WTC11 (cell line): ENCODE data around the gene TMEM31. TPM values are rescaled to one million over a fixed set of nuclear protein-coding genes. Genes with fewer than 3 reads are reported as not detected.

Experiments
- ATAC-seq: fragments of 200-7000 bp; cut with Tn5 transposase; 2 replicates; pipeline ENCODE4 v1.10.0; 2021; ENCODE audit warnings: mild to moderate bottlenecking, moderate library complexity
- CTCF ChIA-PET: fragments of 300-600 bp; sonication (Branson Sonifier 250); formaldehyde crosslinking; loops from one replicate; lab custom pipeline; 2021; ENCODE audit warnings: antibody characterized with exemption; lab: Charles Lee
- POLR2A ChIA-PET: fragments of 350-600 bp; sonication (Branson Sonifier 250); formaldehyde crosslinking; loops from one replicate; lab custom pipeline; 2021; ENCODE audit warnings: antibody characterized with exemption; lab: Charles Lee
- DNase-seq: peaks from one replicate; pipeline ENCODE4 v3.0.0; 2021; ENCODE audit warnings: low spot score
- H3K27ac Mint-ChIP-seq: 2 replicates; pipeline ENCODE4 v1.8.0; 2021; ENCODE audit warnings: mixed read lengths
- H3K27me3 Mint-ChIP-seq: 2 replicates; pipeline ENCODE4 v1.8.0; 2021; ENCODE audit warnings: low read depth, mild to moderate bottlenecking, moderate library complexity, mixed read lengths
- H3K36me3 Mint-ChIP-seq: 2 replicates; pipeline ENCODE4 v1.8.0; 2021; ENCODE audit warnings: mixed read lengths
- H3K4me1 Mint-ChIP-seq: 2 replicates; pipeline ENCODE4 v1.8.0; 2022; ENCODE audit warnings: mixed read lengths
- H3K4me3 Mint-ChIP-seq: 2 replicates; pipeline ENCODE4 v1.8.0; 2021; ENCODE audit warnings: mild to moderate bottlenecking, moderate library complexity, mixed read lengths
- H3K9me3 Mint-ChIP-seq: 2 replicates; pipeline ENCODE4 v1.8.0; 2021; ENCODE audit warnings: mixed read lengths
- CREB1 ChIP-seq: sonication (generic); formaldehyde crosslinking; IDR thresholded peaks from 2 replicates; pipeline ENCODE4 v1.8.0; 2023; ENCODE audit warnings: mild to moderate bottlenecking, missing genetic modification reagents
- ESRRA ChIP-seq: sonication (generic); formaldehyde crosslinking; IDR thresholded peaks from 2 replicates; pipeline ENCODE4 v1.8.1; 2022; ENCODE audit warnings: mild to moderate bottlenecking, missing genetic modification reagents, borderline replicate concordance
- FOXK1 ChIP-seq: sonication (generic); formaldehyde crosslinking; IDR thresholded peaks from 2 replicates; pipeline ENCODE4 v1.8.0; 2022; ENCODE audit warnings: mild to moderate bottlenecking, moderate library complexity, missing genetic modification reagents
- JAZF1 ChIP-seq: fragments of 250-450 bp; sonication (Bioruptor Pico); IDR thresholded peaks from 2 replicates; pipeline ENCODE4 v1.9.0; 2021; ENCODE audit warnings: moderate library complexity, mild to moderate bottlenecking, inconsistent platforms
- NR1H2 ChIP-seq: sonication (generic); formaldehyde crosslinking; IDR thresholded peaks from 2 replicates; pipeline ENCODE4 v1.9.0; 2021; ENCODE audit warnings: mild to moderate bottlenecking, moderate library complexity, missing genetic modification reagents
- NR3C1 ChIP-seq: sonication (generic); formaldehyde crosslinking; conservative IDR thresholded peaks from 2 replicates; pipeline ENCODE4 v1.8.1; 2023; ENCODE audit warnings: low read depth, mild to moderate bottlenecking, missing genetic modification reagents
- OVOL2 ChIP-seq: fragments of 250-450 bp; sonication (Bioruptor Pico); IDR thresholded peaks from 2 replicates; pipeline ENCODE4 v1.9.0; 2021; ENCODE audit warnings: mild to moderate bottlenecking, borderline replicate concordance
- ZBTB21 ChIP-seq: sonication (generic); formaldehyde crosslinking; IDR thresholded peaks from 2 replicates; pipeline ENCODE4 v1.8.1; 2023; ENCODE audit warnings: mild to moderate bottlenecking, missing genetic modification reagents, borderline replicate concordance
- total RNA-seq: library from RNA; stranded (reverse); gene quantifications from 3 replicates; pipeline ENCODE4 v1.2.3, GENCODE V29; 2021
- TF ChIP-seq, protein P1 (sequence below): sonication (generic); formaldehyde crosslinking; IDR thresholded peaks from 2 replicates; pipeline ENCODE4 v1.8.1; 2022; ENCODE audit warnings: missing genetic modification reagents, borderline replicate concordance
- TF ChIP-seq, protein P2 (sequence below): sonication (generic); formaldehyde crosslinking; IDR thresholded peaks from 2 replicates; pipeline ENCODE4 v1.8.1; 2022; ENCODE audit warnings: mild to moderate bottlenecking, missing genetic modification reagents, moderate library complexity, borderline replicate concordance
- TF ChIP-seq, protein P3 (sequence below): sonication (generic); formaldehyde crosslinking; IDR thresholded peaks from 2 replicates; pipeline ENCODE4 v1.8.1; 2022; ENCODE audit warnings: low read depth, missing genetic modification reagents, borderline replicate concordance
- TF ChIP-seq, protein P4 (sequence below): sonication (generic); formaldehyde crosslinking; IDR thresholded peaks from 2 replicates; pipeline ENCODE4 v1.8.0; 2022; ENCODE audit warnings: missing genetic modification reagents
- TF ChIP-seq, protein P5 (sequence below): sonication (generic); formaldehyde crosslinking; IDR thresholded peaks from 2 replicates; pipeline ENCODE4 v1.8.0; 2022; ENCODE audit warnings: mild to moderate bottlenecking, missing genetic modification reagents
- TF ChIP-seq, protein P6 (sequence below): sonication (generic); formaldehyde crosslinking; IDR thresholded peaks from 2 replicates; pipeline ENCODE4 v1.8.1; 2023; ENCODE audit warnings: mild to moderate bottlenecking, moderate library complexity, missing genetic modification reagents

Gene TMEM31
- total RNA-seq, 1 experiment from 2014 or later: 0.24 TPM

DNA sequence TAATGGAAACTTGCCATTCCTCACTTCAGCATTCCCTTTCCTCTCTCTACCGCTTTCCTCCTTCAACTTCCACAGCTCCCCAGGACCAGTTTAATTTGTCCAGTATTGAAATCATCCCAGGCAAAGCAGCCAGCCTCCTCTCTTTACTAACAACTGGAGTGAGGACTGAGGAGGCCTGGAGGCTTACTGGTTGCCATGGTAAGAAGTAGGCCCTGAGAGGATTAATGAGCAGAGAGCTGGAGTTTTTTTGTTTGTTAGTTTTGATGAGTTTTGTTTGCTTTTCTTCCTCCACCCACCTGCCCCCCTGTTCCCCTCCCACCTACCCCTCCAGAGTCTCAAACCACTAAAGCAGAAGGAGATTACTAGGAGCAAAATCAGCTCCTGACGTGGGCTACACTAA is 36.5 kb downstream of the TMEM31 start:
- H3K36me3 Mint-ChIP-seq: peaks cover 31% of the 10 kb centered on the region
- H3K4me3 Mint-ChIP-seq: peak overlapping the region; percentile 37; the same call in 1 of the 2 replicates
- DNase-seq (no peak), ATAC-seq (no peak)
- no peaks in the 10 kb centered on the region for H3K27me3 Mint-ChIP-seq
- ChIA-PET POLR2A (no interaction called here), CTCF (interaction anchor here (1.7 kb wide), 1 partner anchor 35 kb away, joined by 5 read pairs; no protein-coding TSS in a partner anchor)
- H3K27ac Mint-ChIP-seq: peak overlapping the region; percentile 26; the same call in 1 of the 2 replicates
- TF ChIP-seq NR3C1 (CRISPR knock-in tag) (no peak), FOXK1 (no peak), ESRRA (no peak), OVOL2 (CRISPR knock-in tag) (no peak)
- TF ChIP-seq, protein P1, sequence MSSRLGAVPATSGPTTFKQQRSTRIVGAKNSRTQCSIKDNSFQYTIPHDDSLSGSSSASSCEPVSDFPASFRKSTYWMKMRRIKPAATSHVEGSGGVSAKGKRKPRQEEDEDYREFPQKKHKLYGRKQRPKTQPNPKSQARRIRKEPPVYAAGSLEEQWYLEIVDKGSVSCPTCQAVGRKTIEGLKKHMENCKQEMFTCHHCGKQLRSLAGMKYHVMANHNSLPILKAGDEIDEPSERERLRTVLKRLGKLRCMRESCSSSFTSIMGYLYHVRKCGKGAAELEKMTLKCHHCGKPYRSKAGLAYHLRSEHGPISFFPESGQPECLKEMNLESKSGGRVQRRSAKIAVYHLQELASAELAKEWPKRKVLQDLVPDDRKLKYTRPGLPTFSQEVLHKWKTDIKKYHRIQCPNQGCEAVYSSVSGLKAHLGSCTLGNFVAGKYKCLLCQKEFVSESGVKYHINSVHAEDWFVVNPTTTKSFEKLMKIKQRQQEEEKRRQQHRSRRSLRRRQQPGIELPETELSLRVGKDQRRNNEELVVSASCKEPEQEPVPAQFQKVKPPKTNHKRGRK (CRISPR knock-in tag): no peak
- TF ChIP-seq, protein P2, sequence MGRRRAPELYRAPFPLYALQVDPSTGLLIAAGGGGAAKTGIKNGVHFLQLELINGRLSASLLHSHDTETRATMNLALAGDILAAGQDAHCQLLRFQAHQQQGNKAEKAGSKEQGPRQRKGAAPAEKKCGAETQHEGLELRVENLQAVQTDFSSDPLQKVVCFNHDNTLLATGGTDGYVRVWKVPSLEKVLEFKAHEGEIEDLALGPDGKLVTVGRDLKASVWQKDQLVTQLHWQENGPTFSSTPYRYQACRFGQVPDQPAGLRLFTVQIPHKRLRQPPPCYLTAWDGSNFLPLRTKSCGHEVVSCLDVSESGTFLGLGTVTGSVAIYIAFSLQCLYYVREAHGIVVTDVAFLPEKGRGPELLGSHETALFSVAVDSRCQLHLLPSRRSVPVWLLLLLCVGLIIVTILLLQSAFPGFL (CRISPR knock-in tag): no peak
- TF ChIP-seq, protein P3, sequence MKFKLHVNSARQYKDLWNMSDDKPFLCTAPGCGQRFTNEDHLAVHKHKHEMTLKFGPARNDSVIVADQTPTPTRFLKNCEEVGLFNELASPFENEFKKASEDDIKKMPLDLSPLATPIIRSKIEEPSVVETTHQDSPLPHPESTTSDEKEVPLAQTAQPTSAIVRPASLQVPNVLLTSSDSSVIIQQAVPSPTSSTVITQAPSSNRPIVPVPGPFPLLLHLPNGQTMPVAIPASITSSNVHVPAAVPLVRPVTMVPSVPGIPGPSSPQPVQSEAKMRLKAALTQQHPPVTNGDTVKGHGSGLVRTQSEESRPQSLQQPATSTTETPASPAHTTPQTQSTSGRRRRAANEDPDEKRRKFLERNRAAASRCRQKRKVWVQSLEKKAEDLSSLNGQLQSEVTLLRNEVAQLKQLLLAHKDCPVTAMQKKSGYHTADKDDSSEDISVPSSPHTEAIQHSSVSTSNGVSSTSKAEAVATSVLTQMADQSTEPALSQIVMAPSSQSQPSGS (CRISPR knock-in tag): no peak
- no peaks in the 10 kb centered on the region for H3K9me3 Mint-ChIP-seq
- H3K4me1 Mint-ChIP-seq: peaks cover 35% of the 10 kb centered on the region

DNA sequence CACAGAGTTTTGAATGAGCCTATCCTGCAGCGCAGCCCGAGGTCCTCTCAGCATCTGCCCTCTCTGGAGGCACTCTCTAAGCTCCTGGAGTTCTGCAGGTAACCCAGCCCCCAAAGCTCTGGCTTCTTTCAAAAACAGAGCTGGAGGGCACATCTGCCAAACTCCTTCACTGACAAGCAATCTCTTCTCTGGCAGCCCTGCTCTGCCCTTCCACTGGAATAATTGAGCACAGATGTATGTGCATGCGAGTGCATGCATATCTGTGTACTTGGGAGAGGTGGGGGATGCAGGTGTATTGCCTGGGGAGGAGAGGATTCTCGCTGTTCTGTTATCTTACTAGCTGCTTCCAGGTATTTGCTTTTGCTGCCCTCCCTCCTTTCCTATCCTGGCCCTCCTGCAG is 43.7 kb downstream of the TMEM31 start:
- Mint-ChIP-seq H3K36me3 (peaks cover 57% of the 10 kb centered on the region), H3K9me3 (no peaks in the 10 kb centered on the region), H3K27me3 (no peaks in the 10 kb centered on the region), H3K4me3 (no peak overlapping the region), H3K4me1 (peaks cover 66% of the 10 kb centered on the region), H3K27ac (peak overlapping the region; percentile 51; the same call in 1 of the 2 replicates)
- POLR2A ChIA-PET: no interaction called here
- no peak for TF ChIP-seq JAZF1 (CRISPR knock-in tag)
- TF ChIP-seq, protein P4, sequence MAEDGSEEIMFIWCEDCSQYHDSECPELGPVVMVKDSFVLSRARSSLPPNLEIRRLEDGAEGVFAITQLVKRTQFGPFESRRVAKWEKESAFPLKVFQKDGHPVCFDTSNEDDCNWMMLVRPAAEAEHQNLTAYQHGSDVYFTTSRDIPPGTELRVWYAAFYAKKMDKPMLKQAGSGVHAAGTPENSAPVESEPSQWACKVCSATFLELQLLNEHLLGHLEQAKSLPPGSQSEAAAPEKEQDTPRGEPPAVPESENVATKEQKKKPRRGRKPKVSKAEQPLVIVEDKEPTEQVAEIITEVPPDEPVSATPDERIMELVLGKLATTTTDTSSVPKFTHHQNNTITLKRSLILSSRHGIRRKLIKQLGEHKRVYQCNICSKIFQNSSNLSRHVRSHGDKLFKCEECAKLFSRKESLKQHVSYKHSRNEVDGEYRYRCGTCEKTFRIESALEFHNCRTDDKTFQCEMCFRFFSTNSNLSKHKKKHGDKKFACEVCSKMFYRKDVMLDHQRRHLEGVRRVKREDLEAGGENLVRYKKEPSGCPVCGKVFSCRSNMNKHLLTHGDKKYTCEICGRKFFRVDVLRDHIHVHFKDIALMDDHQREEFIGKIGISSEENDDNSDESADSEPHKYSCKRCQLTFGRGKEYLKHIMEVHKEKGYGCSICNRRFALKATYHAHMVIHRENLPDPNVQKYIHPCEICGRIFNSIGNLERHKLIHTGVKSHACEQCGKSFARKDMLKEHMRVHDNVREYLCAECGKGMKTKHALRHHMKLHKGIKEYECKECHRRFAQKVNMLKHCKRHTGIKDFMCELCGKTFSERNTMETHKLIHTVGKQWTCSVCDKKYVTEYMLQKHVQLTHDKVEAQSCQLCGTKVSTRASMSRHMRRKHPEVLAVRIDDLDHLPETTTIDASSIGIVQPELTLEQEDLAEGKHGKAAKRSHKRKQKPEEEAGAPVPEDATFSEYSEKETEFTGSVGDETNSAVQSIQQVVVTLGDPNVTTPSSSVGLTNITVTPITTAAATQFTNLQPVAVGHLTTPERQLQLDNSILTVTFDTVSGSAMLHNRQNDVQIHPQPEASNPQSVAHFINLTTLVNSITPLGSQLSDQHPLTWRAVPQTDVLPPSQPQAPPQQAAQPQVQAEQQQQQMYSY: 0 out of 2 replicates have a peak, but pooled peaks have one; percentile 14
- DNase-seq (no peak), ATAC-seq (peak; percentile 10; the same call in 1 of the 2 replicates)
- CTCF ChIA-PET: interaction anchor here (2.0 kb wide), 1 partner anchor 20 kb away, joined by 7 read pairs; no protein-coding TSS in a partner anchor

DNA sequence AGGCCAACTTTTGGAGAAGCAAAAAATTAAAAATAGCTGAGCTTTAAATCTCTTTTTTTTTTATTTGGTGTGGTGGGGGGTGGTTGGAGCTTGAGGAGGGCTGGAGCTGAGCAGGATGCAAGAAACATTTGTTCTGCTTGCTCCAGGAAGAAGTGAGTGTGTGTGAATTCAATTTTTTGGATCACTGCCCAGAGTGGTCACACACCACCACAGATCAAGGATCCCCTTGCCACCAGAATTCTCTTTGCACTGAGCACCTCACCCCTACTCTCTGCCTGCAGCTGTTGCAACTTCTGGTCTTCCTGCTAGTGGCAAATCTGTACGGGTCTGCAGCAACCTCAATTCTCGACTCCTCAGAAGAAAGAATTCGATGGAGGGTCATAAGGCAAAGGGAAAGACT is 46.0 kb downstream of the TMEM31 start:
- Mint-ChIP-seq H3K4me1 (peaks cover 72% of the 10 kb centered on the region), H3K27ac (no peak overlapping the region)

More for the DNA sequence above, 46.0 kb downstream of the TMEM31 start:
- H3K4me3 Mint-ChIP-seq: no peak overlapping the region
- H3K9me3 Mint-ChIP-seq: no peaks in the 10 kb centered on the region
- CTCF ChIA-PET: no interaction called here
- peaks cover 65% of the 10 kb centered on the region for H3K36me3 Mint-ChIP-seq
- no peak for ATAC-seq
- no peak for DNase-seq
- POLR2A ChIA-PET: no interaction called here
- TF ChIP-seq, protein P5, sequence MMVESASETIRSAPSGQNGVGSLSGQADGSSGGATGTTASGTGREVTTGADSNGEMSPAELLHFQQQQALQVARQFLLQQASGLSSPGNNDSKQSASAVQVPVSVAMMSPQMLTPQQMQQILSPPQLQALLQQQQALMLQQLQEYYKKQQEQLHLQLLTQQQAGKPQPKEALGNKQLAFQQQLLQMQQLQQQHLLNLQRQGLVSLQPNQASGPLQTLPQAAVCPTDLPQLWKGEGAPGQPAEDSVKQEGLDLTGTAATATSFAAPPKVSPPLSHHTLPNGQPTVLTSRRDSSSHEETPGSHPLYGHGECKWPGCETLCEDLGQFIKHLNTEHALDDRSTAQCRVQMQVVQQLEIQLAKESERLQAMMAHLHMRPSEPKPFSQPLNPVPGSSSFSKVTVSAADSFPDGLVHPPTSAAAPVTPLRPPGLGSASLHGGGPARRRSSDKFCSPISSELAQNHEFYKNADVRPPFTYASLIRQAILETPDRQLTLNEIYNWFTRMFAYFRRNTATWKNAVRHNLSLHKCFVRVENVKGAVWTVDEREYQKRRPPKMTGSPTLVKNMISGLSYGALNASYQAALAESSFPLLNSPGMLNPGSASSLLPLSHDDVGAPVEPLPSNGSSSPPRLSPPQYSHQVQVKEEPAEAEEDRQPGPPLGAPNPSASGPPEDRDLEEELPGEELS (CRISPR knock-in tag): no peak
- TF ChIP-seq, protein P6, sequence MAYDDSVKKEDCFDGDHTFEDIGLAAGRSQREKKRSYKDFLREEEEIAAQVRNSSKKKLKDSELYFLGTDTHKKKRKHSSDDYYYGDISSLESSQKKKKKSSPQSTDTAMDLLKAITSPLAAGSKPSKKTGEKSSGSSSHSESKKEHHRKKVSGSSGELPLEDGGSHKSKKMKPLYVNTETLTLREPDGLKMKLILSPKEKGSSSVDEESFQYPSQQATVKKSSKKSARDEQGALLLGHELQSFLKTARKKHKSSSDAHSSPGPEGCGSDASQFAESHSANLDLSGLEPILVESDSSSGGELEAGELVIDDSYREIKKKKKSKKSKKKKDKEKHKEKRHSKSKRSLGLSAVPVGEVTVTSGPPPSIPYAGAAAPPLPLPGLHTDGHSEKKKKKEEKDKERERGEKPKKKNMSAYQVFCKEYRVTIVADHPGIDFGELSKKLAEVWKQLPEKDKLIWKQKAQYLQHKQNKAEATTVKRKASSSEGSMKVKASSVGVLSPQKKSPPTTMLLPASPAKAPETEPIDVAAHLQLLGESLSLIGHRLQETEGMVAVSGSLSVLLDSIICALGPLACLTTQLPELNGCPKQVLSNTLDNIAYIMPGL (CRISPR knock-in tag): no peak
- TF ChIP-seq ZBTB21 (CRISPR knock-in tag): no peak
- no peak for TF ChIP-seq CREB1
- TF ChIP-seq NR1H2 (CRISPR knock-in tag): no peak
- no peaks in the 10 kb centered on the region for H3K27me3 Mint-ChIP-seq
